IMR-90 (cell line): ENCODE measurements around the gene PRKCE. TPM values are rescaled to one million over a fixed set of nuclear protein-coding genes. Genes with fewer than 3 reads are reported as not detected.

ENCODE experiments used
- ATAC-seq: fragments of 200-7000 bp; cut with Tn5 transposase; 2 replicates; pipeline ENCODE4 v1.9.1; 2020; ENCODE audit warnings: low read depth, mild to moderate bottlenecking, moderate library complexity
- BruUV-seq: library from RNA; stranded (reverse); fragments of 400-500 nt; replicated peaks from 2 replicates; lab custom pipeline; 2021; lab: Mats Ljungman, UMichigan
- CTCF ChIA-PET: fragments of 300-600 bp; formaldehyde crosslinking; extraction: SDS; loops from one replicate; lab custom pipeline; 2021; ENCODE audit warnings: antibody characterized with exemption; lab: Yijun Ruan, JAX
- POLR2A ChIA-PET: fragments of 300-600 bp; sonication (Branson Sonifier 250); formaldehyde crosslinking; loops from one replicate; lab custom pipeline; 2022; ENCODE audit warnings: antibody characterized with exemption; ENCODE audit not compliant: unreplicated experiment; lab: Charles Lee
- DNase-seq: peaks from one replicate; pipeline ENCODE4 v3.0.0; 2013
- H2AFZ ChIP-seq: replicated peaks from 2 replicates; pipeline ENCODE3; 2013; ENCODE audit warnings: low read length, mild to moderate bottlenecking; ENCODE audit not compliant: poor library complexity
- H2AK5ac ChIP-seq: 2 replicates; pipeline ENCODE4 v1.6.1; 2013; ENCODE audit warnings: low read depth, low read length, inconsistent platforms
- H2AK9ac ChIP-seq: replicated peaks from 2 replicates; pipeline ENCODE3; 2013; ENCODE audit warnings: mild to moderate bottlenecking, low read depth, low read length, moderate library complexity; ENCODE audit not compliant: poor library complexity
- H2BK120ac ChIP-seq: 2 replicates; pipeline ENCODE4 v1.6.1; 2013; ENCODE audit warnings: low read depth, low read length, inconsistent platforms
- H2BK15ac ChIP-seq: 3 replicates; pipeline ENCODE4 v1.6.1; 2013; ENCODE audit warnings: low read depth, low read length, inconsistent platforms
- H2BK20ac ChIP-seq: 2 replicates; pipeline ENCODE4 v1.6.1; 2013; ENCODE audit warnings: low read depth, mild to moderate bottlenecking, inconsistent platforms, low read length, moderate library complexity
- H2BK5ac ChIP-seq: 2 replicates; pipeline ENCODE4 v1.6.1; 2013; ENCODE audit warnings: mild to moderate bottlenecking, low read depth, low read length, inconsistent platforms; ENCODE audit not compliant: poor library complexity, severe bottlenecking
- H3K14ac ChIP-seq: replicated peaks from 2 replicates; pipeline ENCODE4 v1.6.1; 2013; ENCODE audit warnings: low read depth, low read length, inconsistent platforms
- H3K18ac ChIP-seq: 2 replicates; pipeline ENCODE4 v1.6.1; 2013; ENCODE audit warnings: low read depth, low read length, control low read depth
- H3K23ac ChIP-seq: 2 replicates; pipeline ENCODE4 v1.6.1; 2013; ENCODE audit warnings: low read depth, low read length, inconsistent platforms
- H3K27ac ChIP-seq: 2 replicates; pipeline ENCODE4 v1.5.1; 2013; ENCODE audit warnings: mild to moderate bottlenecking, control low read depth, low read length; ENCODE audit not compliant: insufficient read depth
- H3K27me3 ChIP-seq: 2 replicates; pipeline ENCODE4 v1.6.1; 2013; ENCODE audit warnings: low read length; ENCODE audit not compliant: control insufficient read depth, insufficient read depth
- H3K36me3 ChIP-seq: 2 replicates; pipeline ENCODE4 v1.6.1; 2013; ENCODE audit warnings: low read length, mixed read lengths; ENCODE audit not compliant: control insufficient read depth, insufficient read depth
- H3K4ac ChIP-seq: 2 replicates; pipeline ENCODE4 v1.6.1; 2013; ENCODE audit warnings: low read depth, low read length, inconsistent platforms
- H3K4me1 ChIP-seq: 2 replicates; pipeline ENCODE4 v1.6.1; 2013; ENCODE audit warnings: low read length, mixed read lengths; ENCODE audit not compliant: control insufficient read depth, insufficient read depth
- H3K4me2 ChIP-seq: 2 replicates; pipeline ENCODE4 v1.6.1; 2013; ENCODE audit warnings: low read depth, mild to moderate bottlenecking, control low read depth, low read length, moderate library complexity
- H3K4me3 ChIP-seq: 2 replicates; pipeline ENCODE4 v1.5.1; 2013; ENCODE audit warnings: low read depth, mild to moderate bottlenecking, control low read depth, low read length, moderate library complexity; ENCODE audit not compliant: insufficient read depth
- H3K56ac ChIP-seq: 2 replicates; pipeline ENCODE4 v1.6.1; 2013; ENCODE audit warnings: low read length, inconsistent platforms; ENCODE audit not compliant: insufficient read depth; ENCODE audit errors: extremely low read depth
- H3K79me1 ChIP-seq, 2 experiments: 2 replicates each; pipeline ENCODE4 v1.6.1; 2013; ENCODE audit warnings: low read length in 2 of 2, inconsistent platforms in 1 of 2, low read depth in 1 of 2
- H3K9ac ChIP-seq: 2 replicates; pipeline ENCODE4 v1.6.1; 2013; ENCODE audit warnings: low read depth, low read length, control low read depth
- H3K9me1 ChIP-seq: 2 replicates; pipeline ENCODE4 v1.6.1; 2013; ENCODE audit warnings: low read length, inconsistent platforms; ENCODE audit not compliant: insufficient read depth
- H3K9me3 ChIP-seq: 2 replicates; pipeline ENCODE4 v1.6.1; 2013; ENCODE audit warnings: low read length; ENCODE audit not compliant: control insufficient read depth, insufficient read depth
- H4K20me1 ChIP-seq: 2 replicates; pipeline ENCODE4 v1.6.1; 2013; ENCODE audit warnings: low read length, inconsistent platforms; ENCODE audit not compliant: insufficient read depth
- H4K5ac ChIP-seq: 2 replicates; pipeline ENCODE4 v1.6.1; 2013; ENCODE audit warnings: mild to moderate bottlenecking, low read depth, low read length, control low read depth
- H4K8ac ChIP-seq, 2 experiments: 2 replicates each; pipeline ENCODE4 v1.6.1; 2013; ENCODE audit warnings: low read depth in 2 of 2, low read length in 2 of 2, control low read depth in 1 of 2, inconsistent platforms in 1 of 2
- H4K91ac ChIP-seq: 2 replicates; pipeline ENCODE4 v1.6.1; 2013; ENCODE audit warnings: low read depth, low read length, inconsistent platforms; ENCODE audit not compliant: insufficient read depth
- MAFK ChIP-seq: IDR thresholded peaks from 2 replicates; pipeline ENCODE4 v1.6.1; 2012; ENCODE audit warnings: low read depth, low read length, improper control_type of control experiment
- MXI1 ChIP-seq: IDR thresholded peaks from 2 replicates; pipeline ENCODE4 v1.6.1; 2012; ENCODE audit warnings: low read depth, mild to moderate bottlenecking, low read length, moderate library complexity, borderline replicate concordance
- WGBS, 2 experiments: methylation state at CpG; one replicate each; pipeline versions ENCODE4 v1.1.5 to v1.1.7; 2013; ENCODE audit warnings: missing lambda C conversion rate in 2 of 2; ENCODE audit not compliant: insufficient read length in 1 of 2; ENCODE audit errors: extremely low coverage in 2 of 2; 5-methylcytosine and 5-hydroxymethylcytosine counted together
- dilution Hi-C: fragments of 300-500 bp; cut with HindIII; formaldehyde crosslinking; loops from one replicate; pipeline ENCODE4 v1.14.3; 2018; ENCODE audit warnings: low sequenced_read_pairs; ENCODE audit not compliant: unreplicated experiment
- in situ Hi-C: fragments of 300-500 bp; cut with MboI; formaldehyde crosslinking; loops from 3 replicates; pipeline ENCODE4 v1.14.3; 2019; ENCODE audit warnings: low sequenced_read_pairs, inconsistent platforms, mixed read lengths
- intact Hi-C: fragments of 100-400 bp; cut with micrococcal nuclease; formaldehyde crosslinking; loops from 2 replicates; pipeline ENCODE4 v1.10.0; 2022
- polyA plus RNA-seq, 3 experiments: library from polyadenylated mRNA; depleted of rRNA; stranded (reverse); fragments of >200 nt; gene quantifications; 2 replicates each; pipeline ENCODE4 v1.2.3, GENCODE V29; 2012; ENCODE audit warnings: low replicate concordance in 1 of 3
- total RNA-seq: library from RNA; depleted of rRNA; stranded (reverse); fragments of >200 nt; gene quantifications from 2 replicates; pipeline ENCODE4 v1.2.3, GENCODE V29; 2012

PRKCE gene
- total and polyA plus RNA-seq, 2 of the 4 experiments (the other 2 are of a cell fraction): 8.1 to 32.4 TPM

GRCh38 chr2:46170026-46170425 lies 518.6 kb downstream of the PRKCE start:
- ChIA-PET POLR2A (no interaction called here), CTCF (no interaction called here)
- Histone ChIP-seq H4K5ac (no peak overlapping the region), H3K27ac (no peak overlapping the region), H4K20me1 (no peaks in the 10 kb centered on the region; the same call in 1 of the 2 replicates), H3K18ac (no peak overlapping the region), H2BK20ac (no peak overlapping the region), H3K9me3 (no peaks in the 10 kb centered on the region), H2AK5ac (no peak overlapping the region), H2BK15ac (no peak overlapping the region), H2BK120ac (no peak overlapping the region), H3K79me1 (peaks cover 0 to 35% of the 10 kb centered on the region in 2 experiments; a peak in 2 of 4 replicates), H3K23ac (no peak overlapping the region), H3K4me3 (no peak overlapping the region), H3K4ac (no peak overlapping the region), H2BK5ac (no peak overlapping the region), H4K91ac (no peak overlapping the region), H4K8ac (no peak overlapping the region), H3K9ac (no peak overlapping the region), H2AFZ (no peak overlapping the region), H3K9me1 (peaks cover 26% of the 10 kb centered on the region), H3K4me1 (peaks cover 23% of the 10 kb centered on the region), H3K27me3 (no peaks in the 10 kb centered on the region), H2AK9ac (no peak overlapping the region), H3K36me3 (peaks cover 5% of the 10 kb centered on the region; the same call in 1 of the 2 replicates), H3K4me2 (no peak overlapping the region), H3K14ac (0 out of 2 replicates have a peak overlapping the region, but pooled peaks have one; percentile 0), H3K56ac (no peak overlapping the region)
- WGBS, 2 experiments: no CpG with 5 or more reads among the region's 2 CpGs
- in situ Hi-C loops: no loop called here
- ATAC-seq (no peak), DNase-seq (no peak)
- dilution Hi-C loops: no loop called here
- no TSS peak for BruUV-seq
- TF ChIP-seq MAFK (no peak), MXI1 (no peak)
- intact Hi-C loops: loop anchor here (2.0 kb wide), 1 partner anchor 127 kb away; the partner anchor contains the start of gene EPAS1
